ENCODE measurements around the gene TRIM47.
"Not testable (repeated sequence)": the region's sequence is repeated elsewhere in the genome, so short reads cannot be mapped to it uniquely, and the experiment has no call there.

Gene TRIM47

DNA sequence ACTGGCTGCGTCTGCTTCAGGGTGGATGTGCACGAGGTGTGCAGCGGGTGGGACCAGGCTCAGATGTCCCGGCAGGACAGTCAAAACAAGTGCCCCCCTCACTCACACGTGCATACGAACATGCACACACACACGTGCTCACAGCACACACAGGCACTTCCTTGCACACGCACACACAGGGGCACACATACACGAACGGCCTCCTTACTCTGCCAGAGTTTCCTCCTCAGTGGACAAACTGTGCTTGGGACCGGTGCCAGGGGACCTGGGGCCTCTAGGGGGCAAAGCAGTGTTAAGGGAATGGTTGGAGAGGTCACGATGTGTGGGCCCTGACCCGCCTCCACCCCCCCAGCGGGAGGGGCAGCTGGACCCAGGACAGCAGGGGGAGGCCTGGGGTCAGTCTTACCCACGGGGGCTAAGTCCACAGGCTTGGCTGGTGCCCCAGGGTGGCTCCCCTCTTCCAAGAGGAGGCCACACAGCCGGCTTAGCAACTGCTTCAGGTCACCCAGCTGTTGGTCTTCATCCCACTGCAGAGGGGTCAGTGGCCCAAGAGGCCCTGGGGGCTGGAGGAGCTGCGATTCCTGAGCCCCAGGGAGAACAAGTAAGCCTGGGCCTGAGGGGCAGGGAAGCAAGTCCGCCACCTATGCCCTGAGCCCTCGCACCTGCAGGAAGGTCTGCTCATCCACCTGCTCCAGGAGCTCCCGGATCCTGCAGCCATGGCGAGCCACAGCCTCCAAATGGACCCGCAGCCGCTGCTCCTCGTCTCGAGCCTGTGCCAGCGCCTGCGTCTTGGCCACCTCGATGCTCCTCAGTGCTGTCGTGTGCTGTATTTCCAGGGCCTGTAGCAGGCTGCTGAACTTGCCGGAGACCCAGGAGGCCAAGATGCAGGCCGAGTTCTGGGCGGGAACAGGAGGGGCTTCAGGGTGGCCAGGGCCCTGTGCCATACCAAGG lies 13.5 kb upstream of the TRIM47 start:
- DNase-seq (ENCODE audit: low spot score), result no peak

GRCh38 chr17:75891022-75891604 lies 12.7 kb upstream of the TRIM47 start:
- DNase-seq (ENCODE audit: low spot score), result no peak

DNA sequence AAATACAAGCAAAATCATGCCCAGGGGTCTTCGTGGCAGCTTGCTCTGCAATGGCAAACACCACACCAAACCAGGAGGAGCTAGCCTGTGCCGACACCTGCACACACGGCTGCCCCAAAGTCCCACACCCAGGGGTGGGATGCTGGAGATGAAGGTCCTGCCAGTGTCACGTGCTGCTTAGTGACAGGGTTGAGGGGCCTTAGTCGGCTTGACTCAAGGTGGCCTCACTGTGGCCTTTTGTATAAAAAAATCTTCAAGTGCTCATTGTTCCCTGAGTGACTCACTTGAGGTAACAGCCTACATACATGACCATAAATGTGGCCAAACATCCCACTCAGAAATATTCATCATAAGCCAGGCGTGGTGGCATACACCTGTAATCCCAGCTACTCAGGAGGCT lies 11.1 kb upstream of the TRIM47 start:
- peak; percentile 31 for DNase-seq (ENCODE audit: low spot score)

- no peak for DNase-seq (ENCODE audit: low spot score)
These were observed 10.1 kb upstream of the TRIM47 start for GRCh38 chr17:75888484-75888883.

DNA sequence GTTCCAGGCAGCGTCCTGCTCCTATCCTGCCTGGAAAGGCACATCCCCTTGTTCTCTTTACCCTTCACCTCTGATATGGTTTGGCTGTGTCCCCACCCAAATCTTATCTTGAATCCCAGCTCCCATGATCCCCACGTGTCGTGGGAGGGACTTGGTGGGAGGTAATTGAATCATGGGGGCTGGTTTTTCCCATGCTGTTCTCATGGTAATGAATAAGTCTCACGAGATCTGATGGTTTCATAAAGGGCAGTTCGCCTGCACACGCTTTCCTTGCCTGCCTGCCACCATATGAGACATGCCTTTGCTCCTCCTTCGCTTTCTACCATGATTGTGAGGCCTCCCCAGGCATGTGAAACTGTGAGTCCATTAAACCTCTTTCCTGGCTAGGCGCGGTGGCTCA lies 7.5 kb upstream of the TRIM47 start:
- not testable (repeated sequence) for DNase-seq (ENCODE audit: low spot score)

- DNase-seq (ENCODE audit: low spot score), result no peak
These were observed 7.0 kb upstream of the TRIM47 start for GRCh38 chr17:75885431-75885830.

GRCh38 chr17:75881678-75882454 lies 3.5 kb upstream of the TRIM47 start:
- no peak for DNase-seq (ENCODE audit: low spot score)

- no peak for DNase-seq (ENCODE audit: low spot score)
These were observed 1.9 kb upstream of the TRIM47 start for GRCh38 chr17:75880266-75880665.

GRCh38 chr17:75877752-75878173 lies 618 bp downstream of the TRIM47 start:
- DNase-seq (ENCODE audit: low spot score), result peak; percentile 79

GRCh38 chr17:75876938-75877751 lies 1.2 kb downstream of the TRIM47 start:
- peak; percentile 97 for DNase-seq (ENCODE audit: low spot score)

DNA sequence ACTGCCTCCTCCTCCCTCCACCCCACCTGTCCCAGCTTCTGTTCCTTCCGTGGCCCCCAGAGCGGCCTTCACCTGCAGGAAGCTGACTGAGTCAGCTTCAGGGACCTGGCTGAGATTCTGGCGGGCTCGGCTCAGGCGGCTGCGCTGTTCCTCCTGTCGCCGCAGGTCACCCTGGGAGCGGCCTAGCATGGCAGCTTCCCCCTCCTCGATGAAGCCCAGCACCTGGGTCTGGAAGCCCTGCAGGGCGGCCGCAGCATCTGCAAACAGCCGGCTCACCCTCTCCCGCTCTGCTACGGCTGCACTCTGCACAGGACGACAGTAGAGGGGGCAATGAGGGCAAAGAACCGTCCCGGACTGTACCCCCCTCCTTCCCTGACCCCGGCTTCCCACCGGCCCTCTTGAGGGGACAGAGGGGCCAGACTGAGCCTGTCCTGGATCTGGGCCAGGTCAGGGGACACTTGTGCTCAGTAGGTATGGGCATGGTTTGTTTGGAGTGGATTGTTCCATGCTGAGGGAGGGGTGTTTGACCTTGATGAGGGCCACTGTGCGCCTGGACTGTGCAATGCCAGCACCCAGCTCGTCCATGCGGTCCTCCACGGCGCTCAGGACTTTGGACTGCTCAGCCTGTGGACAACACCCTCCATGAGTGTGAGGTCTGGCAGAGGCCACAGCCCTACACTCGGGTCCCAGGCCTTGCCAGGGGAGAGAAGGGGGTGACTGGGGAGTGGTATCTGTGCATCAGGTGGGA lies 2.0 kb downstream of the TRIM47 start:
- peak; percentile 96 for DNase-seq (ENCODE audit: low spot score)

DNA sequence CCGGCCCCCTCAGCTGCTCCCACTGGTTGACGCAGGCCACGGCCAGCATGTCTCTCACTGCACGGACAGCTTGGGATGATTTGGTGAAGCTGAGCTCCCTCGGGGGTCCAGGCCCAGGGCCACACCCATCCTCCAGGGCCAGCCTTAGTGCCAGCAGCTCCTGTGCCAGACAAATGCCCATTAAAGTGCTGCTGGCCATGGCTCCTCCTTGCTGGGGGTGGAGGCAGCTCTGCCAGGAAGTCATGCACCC lies 2.5 kb downstream of the TRIM47 start:
- no peak for DNase-seq (ENCODE audit: low spot score)

DNA sequence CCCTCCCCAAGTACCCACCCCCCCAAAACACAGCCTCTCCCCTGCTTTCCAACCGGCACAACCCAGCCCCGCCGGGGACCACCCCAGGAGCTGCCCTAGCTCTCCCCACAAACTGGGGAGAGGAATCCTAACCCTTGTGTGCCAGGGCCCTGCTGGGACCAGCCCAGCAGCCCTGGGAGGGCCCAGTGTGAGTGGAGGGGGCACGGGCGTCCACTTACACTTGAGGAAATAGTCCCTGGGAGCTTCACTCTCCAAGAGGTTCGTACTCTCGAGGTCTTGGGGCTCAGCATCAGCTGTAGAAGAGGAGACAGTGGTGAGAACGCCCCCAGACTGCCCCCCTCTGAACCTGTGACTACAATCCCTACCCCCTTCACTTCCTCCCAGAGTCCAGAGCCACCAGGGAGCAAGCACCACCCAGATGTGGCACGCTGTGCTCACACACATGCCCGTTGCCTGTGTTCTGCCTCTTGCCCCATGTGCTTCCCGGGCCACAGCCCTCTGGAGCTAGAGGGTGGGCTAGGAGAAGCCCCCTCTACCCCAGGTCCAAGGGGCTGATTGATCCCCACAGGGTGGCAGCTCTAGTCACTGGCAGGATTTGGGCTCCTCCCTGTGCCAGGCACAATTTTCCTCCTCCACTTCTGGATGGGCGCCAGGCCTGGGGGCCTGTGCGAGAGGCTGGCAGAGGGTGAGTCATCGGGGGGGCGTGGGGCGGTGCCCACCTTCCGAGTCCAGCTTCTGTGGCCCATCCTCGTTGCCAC lies 3.0 kb downstream of the TRIM47 start:
- DNase-seq (ENCODE audit: low spot score), result no peak

GRCh38 chr17:75874323-75875181 lies 3.8 kb downstream of the TRIM47 start:
- DNase-seq (ENCODE audit: low spot score), result no peak

- DNase-seq (ENCODE audit: low spot score), result no peak
These were observed 4.6 kb downstream of the TRIM47 start for GRCh38 chr17:75873587-75874322.

- peak; percentile 90 for DNase-seq (ENCODE audit: low spot score)
These were observed 5.7 kb downstream of the TRIM47 start for GRCh38 chr17:75872434-75873351.

GRCh38 chr17:75870228-75870627 lies 8.2 kb downstream of the TRIM47 start:
- DNase-seq (ENCODE audit: low spot score), result not testable (repeated sequence)
